Activated CD4-positive, alpha-beta T cell treated with anti-CD3 and anti-CD28 coated beads for 36 hours (primary cell): ENCODE measurements around the gene ATXN1. TPM values are rescaled to one million over a fixed set of nuclear protein-coding genes. Genes with fewer than 3 reads are reported as not detected.

Experiments used
- ATAC-seq: fragments of 200-7000 bp; cut with Tn5 transposase; one replicate; pipeline ENCODE4 v1.10.0; 2021; ENCODE audit warnings: mild to moderate bottlenecking, moderate library complexity
- CTCF ChIA-PET: fragments of 350-600 bp; sonication (Branson Sonifier 250); formaldehyde crosslinking; loops from one replicate; lab custom pipeline; 2021; ENCODE audit warnings: antibody characterized with exemption; lab: Charles Lee
- POLR2A ChIA-PET: fragments of 350-600 bp; sonication (Branson Sonifier 250); formaldehyde crosslinking; loops from one replicate; lab custom pipeline; 2021; ENCODE audit warnings: antibody characterized with exemption, inconsistent platforms; lab: Charles Lee
- DNase-seq: peaks from one replicate; pipeline ENCODE4 v3.0.0-alpha.2; 2020
- H3K27ac Mint-ChIP-seq: one replicate; pipeline ENCODE4 v1.8.0; 2021; ENCODE audit warnings: mixed read lengths
- H3K27me3 Mint-ChIP-seq: one replicate; pipeline ENCODE4 v1.8.0; 2021; ENCODE audit warnings: mixed read lengths
- H3K36me3 Mint-ChIP-seq: one replicate; pipeline ENCODE4 v1.8.0; 2021; ENCODE audit warnings: low read depth, mixed read lengths
- H3K4me1 Mint-ChIP-seq: one replicate; pipeline ENCODE4 v1.8.0; 2021; ENCODE audit warnings: mixed read lengths
- H3K4me3 Mint-ChIP-seq: one replicate; pipeline ENCODE4 v1.8.0; 2021; ENCODE audit warnings: mild to moderate bottlenecking, moderate library complexity, mixed read lengths
- H3K9me3 Mint-ChIP-seq: one replicate; pipeline ENCODE4 v1.8.0; 2021; ENCODE audit warnings: low read depth, mixed read lengths
- intact Hi-C, 2 experiments: fragments of 100-400 bp; cut with DNase I in 1 of 2; cut with micrococcal nuclease in 1 of 2; formaldehyde crosslinking; loops; one replicate each; pipeline versions ENCODE4 v1.14.2 to v1.15.1; 2022 to 2024; cut with DNase I, micrococcal nuclease
- total RNA-seq, 2 experiments: library from RNA; stranded (reverse); gene quantifications; one replicate each; pipeline ENCODE4 v1.2.3, GENCODE V29; 2021

ATXN1 gene
- total RNA-seq, 2 experiments from 2014 or later: 19.8 to 22.8 TPM

- ATAC-seq: peak; percentile 5
- Mint-ChIP-seq H3K4me1 (peaks cover 74% of the 10 kb centered on the region), H3K9me3 (no peaks in the 10 kb centered on the region), H3K27ac (peak overlapping the region; percentile 86), H3K36me3 (peaks cover 7% of the 10 kb centered on the region), H3K27me3 (no peaks in the 10 kb centered on the region), H3K4me3 (peak overlapping the region; percentile 50)
- no peak for DNase-seq
- intact Hi-C loops: loop anchor here (2.0 to 10.0 kb wide), 7 partner anchors 15 to 1007 kb away; partner anchors contain the start of genes ATXN1 (in 1 of the 2) and NUP153 (in 1 of the 2)
- ChIA-PET POLR2A (interaction anchor here (0.7 to 2.5 kb wide), 6 partner anchors 9 to 379 kb away, joined by 3 to 16 read pairs (median 8); no protein-coding TSS in a partner anchor), CTCF (interaction anchor here (0.7 to 4.7 kb wide), 16 partner anchors 9 to 184 kb away, joined by 3 to 34 read pairs (median 4); partner anchors contain the start of gene ATXN1)
Observed at GRCh38 chr6:16698162-16698533, 63.1 kb downstream of the ATXN1 start.

- intact Hi-C loops: loop anchor here (2.0 to 10.0 kb wide), 7 partner anchors 15 to 1007 kb away; partner anchors contain the start of genes ATXN1 (in 1 of the 2) and NUP153 (in 1 of the 2)
- CTCF ChIA-PET: interaction anchor here (0.7 to 4.7 kb wide), 10 partner anchors 10 to 184 kb away, joined by 3 to 34 read pairs (median 6); partner anchors contain the start of gene ATXN1
- DNase-seq: peak; percentile 36
- H3K9me3 Mint-ChIP-seq: no peaks in the 10 kb centered on the region
- ATAC-seq: peak; percentile 3
- peak overlapping the region; percentile 86 for H3K27ac Mint-ChIP-seq
- POLR2A ChIA-PET: interaction anchor here (0.7 to 2.5 kb wide), 5 partner anchors 8 to 62 kb away, joined by 3 to 16 read pairs (median 11); no protein-coding TSS in a partner anchor
- H3K4me1 Mint-ChIP-seq: peaks cover 78% of the 10 kb centered on the region
- H3K4me3 Mint-ChIP-seq: peak overlapping the region; percentile 50
- H3K27me3 Mint-ChIP-seq: no peaks in the 10 kb centered on the region
- H3K36me3 Mint-ChIP-seq: peaks cover 7% of the 10 kb centered on the region
Observed at GRCh38 chr6:16697437-16698161, 63.7 kb downstream of the ATXN1 start.

- H3K27ac Mint-ChIP-seq: no peak overlapping the region
- POLR2A ChIA-PET: interaction anchor here (0.7 kb wide), 2 partner anchors 17 to 66 kb away, joined by 3 to 4 read pairs; no protein-coding TSS in a partner anchor
- intact Hi-C loops: loop anchor here (5.0 to 10.0 kb wide), 5 partner anchors 104 to 1008 kb away; partner anchors contain the start of gene NUP153 (in 1 of the 2)
- no peaks in the 10 kb centered on the region for H3K27me3 Mint-ChIP-seq
- H3K4me3 Mint-ChIP-seq: no peak overlapping the region
- H3K9me3 Mint-ChIP-seq: no peaks in the 10 kb centered on the region
- CTCF ChIA-PET: interaction anchor here (0.6 to 4.7 kb wide), 3 partner anchors 9 to 1034 kb away, joined by 3 to 34 read pairs (median 26); partner anchors contain the start of genes ATXN1 and DTNBP1
- DNase-seq (no peak), ATAC-seq (no peak)
- H3K4me1 Mint-ChIP-seq: peaks cover 85% of the 10 kb centered on the region
- peaks cover 3% of the 10 kb centered on the region for H3K36me3 Mint-ChIP-seq
Observed at GRCh38 chr6:16696496-16696895, 64.8 kb downstream of the ATXN1 start.

- Mint-ChIP-seq H3K27me3 (no peaks in the 10 kb centered on the region), H3K27ac (peak overlapping the region; percentile 49), H3K36me3 (peaks cover 2% of the 10 kb centered on the region), H3K9me3 (no peaks in the 10 kb centered on the region), H3K4me3 (no peak overlapping the region), H3K4me1 (peaks cover 86% of the 10 kb centered on the region)
- ATAC-seq (peak; percentile 53), DNase-seq (peak; percentile 55)
- POLR2A ChIA-PET: interaction anchor here (0.5 to 1.6 kb wide), 3 partner anchors 37 to 722 kb away, joined by 3 to 6 read pairs (median 3); no protein-coding TSS in a partner anchor
- intact Hi-C loops: loop anchor here (5.0 to 10.0 kb wide), 5 partner anchors 103 to 1010 kb away; partner anchors contain the start of gene NUP153 (in 1 of the 2)
- CTCF ChIA-PET: interaction anchor here (4.7 kb wide), 1 partner anchor 69 kb away, joined by 34 read pairs; the partner anchor contains the start of gene ATXN1
Observed at GRCh38 chr6:16694781-16695578, 66.3 kb downstream of the ATXN1 start.

- H3K27me3 Mint-ChIP-seq: no peaks in the 10 kb centered on the region
- peak overlapping the region; percentile 88 for H3K27ac Mint-ChIP-seq
- ChIA-PET CTCF (interaction anchor here (1.1 to 1.8 kb wide), 3 partner anchors 8 to 72 kb away, joined by 5 to 6 read pairs (median 6); no protein-coding TSS in a partner anchor), POLR2A (no interaction called here)
- intact Hi-C loops: loop anchor here (2.0 to 10.0 kb wide), 8 partner anchors 21 to 1013 kb away; partner anchors contain the start of gene NUP153 (in 1 of the 2)
- peaks cover 87% of the 10 kb centered on the region for H3K4me1 Mint-ChIP-seq
- no peak for ATAC-seq
- peaks cover 2% of the 10 kb centered on the region for H3K36me3 Mint-ChIP-seq
- no peak for DNase-seq
- peak overlapping the region; percentile 30 for H3K4me3 Mint-ChIP-seq
- no peaks in the 10 kb centered on the region for H3K9me3 Mint-ChIP-seq
Observed at GRCh38 chr6:16691324-16691723, 69.9 kb downstream of the ATXN1 start.

GRCh38 chr6:16690608-16691142 is 70.6 kb downstream of the ATXN1 start:
- ChIA-PET CTCF (interaction anchor here (0.8 to 1.8 kb wide), 5 partner anchors 8 to 277 kb away, joined by 3 to 6 read pairs (median 5); no protein-coding TSS in a partner anchor), POLR2A (interaction anchor here (0.6 to 3.2 kb wide), 2 partner anchors 8 to 16 kb away, joined by 7 to 16 read pairs; no protein-coding TSS in a partner anchor)
- H3K36me3 Mint-ChIP-seq: peaks cover 2% of the 10 kb centered on the region
- peak overlapping the region; percentile 34 for H3K4me3 Mint-ChIP-seq
- intact Hi-C loops: loop anchor here (1.0 to 10.0 kb wide), 9 partner anchors 22 to 1014 kb away; partner anchors contain the start of gene NUP153 (in 1 of the 2)
- H3K4me1 Mint-ChIP-seq: peaks cover 88% of the 10 kb centered on the region
- ATAC-seq: peak; percentile 75
- H3K9me3 Mint-ChIP-seq: no peaks in the 10 kb centered on the region
- no peaks in the 10 kb centered on the region for H3K27me3 Mint-ChIP-seq
- DNase-seq: peak; percentile 73
- H3K27ac Mint-ChIP-seq: peak overlapping the region; percentile 88

GRCh38 chr6:16689788-16690607 is 71.3 kb downstream of the ATXN1 start:
- POLR2A ChIA-PET: interaction anchor here (0.5 to 3.2 kb wide), 2 partner anchors 9 to 73 kb away, joined by 3 to 16 read pairs; no protein-coding TSS in a partner anchor
- no peaks in the 10 kb centered on the region for H3K9me3 Mint-ChIP-seq
- CTCF ChIA-PET: interaction anchor here (0.8 to 5.6 kb wide), 5 partner anchors 8 to 276 kb away, joined by 3 to 26 read pairs (median 5); no protein-coding TSS in a partner anchor
- H3K27ac Mint-ChIP-seq: peak overlapping the region; percentile 88
- peaks cover 2% of the 10 kb centered on the region for H3K36me3 Mint-ChIP-seq
- ATAC-seq (peak; percentile 31), DNase-seq (no peak)
- peaks cover 88% of the 10 kb centered on the region for H3K4me1 Mint-ChIP-seq
- no peaks in the 10 kb centered on the region for H3K27me3 Mint-ChIP-seq
- peak overlapping the region; percentile 34 for H3K4me3 Mint-ChIP-seq
- intact Hi-C loops: loop anchor here (1.0 to 10.0 kb wide), 11 partner anchors 23 to 1015 kb away; partner anchors contain the start of gene NUP153 (in 1 of the 2)

- peaks cover 5% of the 10 kb centered on the region for H3K36me3 Mint-ChIP-seq
- intact Hi-C loops: loop anchor here in 1 of 2 experiments (5.0 to 10.0 kb wide), 2 partner anchors 177 to 364 kb away; no protein-coding TSS in a partner anchor
- peak overlapping the region; percentile 42 for H3K27ac Mint-ChIP-seq
- no peaks in the 10 kb centered on the region for H3K27me3 Mint-ChIP-seq
- POLR2A ChIA-PET: interaction anchor here (0.5 to 3.2 kb wide), 2 partner anchors 10 to 74 kb away, joined by 3 to 16 read pairs; no protein-coding TSS in a partner anchor
- ATAC-seq (no peak), DNase-seq (no peak)
- CTCF ChIA-PET: interaction anchor here (0.9 to 5.6 kb wide), 3 partner anchors 9 to 73 kb away, joined by 4 to 26 read pairs (median 4); no protein-coding TSS in a partner anchor
- no peak overlapping the region for H3K4me3 Mint-ChIP-seq
- H3K9me3 Mint-ChIP-seq: no peaks in the 10 kb centered on the region
- H3K4me1 Mint-ChIP-seq: peaks cover 88% of the 10 kb centered on the region
Observed at GRCh38 chr6:16688984-16689636, 72.2 kb downstream of the ATXN1 start.

GRCh38 chr6:16688436-16688835 is 72.8 kb downstream of the ATXN1 start:
- CTCF ChIA-PET: interaction anchor here (0.9 to 5.6 kb wide), 4 partner anchors 10 to 106 kb away, joined by 3 to 26 read pairs (median 4); no protein-coding TSS in a partner anchor
- intact Hi-C loops: loop anchor here in 1 of 2 experiments (5.0 to 10.0 kb wide), 2 partner anchors 176 to 364 kb away; no protein-coding TSS in a partner anchor

More at GRCh38 chr6:16688436-16688835, 72.8 kb downstream of the ATXN1 start:
- Mint-ChIP-seq H3K4me3 (no peak overlapping the region), H3K27ac (peak overlapping the region; percentile 60), H3K9me3 (no peaks in the 10 kb centered on the region), H3K36me3 (peaks cover 7% of the 10 kb centered on the region), H3K4me1 (peaks cover 90% of the 10 kb centered on the region), H3K27me3 (no peaks in the 10 kb centered on the region)
- POLR2A ChIA-PET: interaction anchor here (3.2 kb wide), 1 partner anchor 10 kb away, joined by 16 read pairs; no protein-coding TSS in a partner anchor
- ATAC-seq (no peak), DNase-seq (no peak)
